ENCODE results near the gene TIGIT.

DNA sequence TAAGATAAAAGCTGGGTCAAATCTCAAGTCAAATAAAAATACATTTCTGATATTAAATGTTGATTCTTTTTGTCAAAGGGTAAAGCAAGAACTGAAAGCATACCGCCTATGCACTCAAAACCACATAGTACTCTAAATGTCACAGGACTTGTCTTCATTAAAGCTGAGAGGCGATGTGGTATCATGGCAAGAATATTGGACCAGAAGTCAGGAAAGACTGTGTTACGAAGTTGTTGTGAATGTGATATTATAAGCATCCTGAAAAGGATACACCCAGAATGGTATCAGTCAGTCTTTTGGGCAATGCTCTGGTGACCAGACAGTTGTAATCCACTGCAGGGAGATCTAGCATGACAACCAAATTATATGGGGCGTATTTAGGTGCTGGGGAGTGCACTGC is 33.8 kb downstream of the TIGIT start:
- TF ChIP-seq, protein P1, sequence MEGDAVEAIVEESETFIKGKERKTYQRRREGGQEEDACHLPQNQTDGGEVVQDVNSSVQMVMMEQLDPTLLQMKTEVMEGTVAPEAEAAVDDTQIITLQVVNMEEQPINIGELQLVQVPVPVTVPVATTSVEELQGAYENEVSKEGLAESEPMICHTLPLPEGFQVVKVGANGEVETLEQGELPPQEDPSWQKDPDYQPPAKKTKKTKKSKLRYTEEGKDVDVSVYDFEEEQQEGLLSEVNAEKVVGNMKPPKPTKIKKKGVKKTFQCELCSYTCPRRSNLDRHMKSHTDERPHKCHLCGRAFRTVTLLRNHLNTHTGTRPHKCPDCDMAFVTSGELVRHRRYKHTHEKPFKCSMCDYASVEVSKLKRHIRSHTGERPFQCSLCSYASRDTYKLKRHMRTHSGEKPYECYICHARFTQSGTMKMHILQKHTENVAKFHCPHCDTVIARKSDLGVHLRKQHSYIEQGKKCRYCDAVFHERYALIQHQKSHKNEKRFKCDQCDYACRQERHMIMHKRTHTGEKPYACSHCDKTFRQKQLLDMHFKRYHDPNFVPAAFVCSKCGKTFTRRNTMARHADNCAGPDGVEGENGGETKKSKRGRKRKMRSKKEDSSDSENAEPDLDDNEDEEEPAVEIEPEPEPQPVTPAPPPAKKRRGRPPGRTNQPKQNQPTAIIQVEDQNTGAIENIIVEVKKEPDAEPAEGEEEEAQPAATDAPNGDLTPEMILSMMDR (IDR thresholded peaks at IDR 0.05; ENCODE audit: insufficient read depth, low read length): no peak
- TF ChIP-seq, protein P2, sequence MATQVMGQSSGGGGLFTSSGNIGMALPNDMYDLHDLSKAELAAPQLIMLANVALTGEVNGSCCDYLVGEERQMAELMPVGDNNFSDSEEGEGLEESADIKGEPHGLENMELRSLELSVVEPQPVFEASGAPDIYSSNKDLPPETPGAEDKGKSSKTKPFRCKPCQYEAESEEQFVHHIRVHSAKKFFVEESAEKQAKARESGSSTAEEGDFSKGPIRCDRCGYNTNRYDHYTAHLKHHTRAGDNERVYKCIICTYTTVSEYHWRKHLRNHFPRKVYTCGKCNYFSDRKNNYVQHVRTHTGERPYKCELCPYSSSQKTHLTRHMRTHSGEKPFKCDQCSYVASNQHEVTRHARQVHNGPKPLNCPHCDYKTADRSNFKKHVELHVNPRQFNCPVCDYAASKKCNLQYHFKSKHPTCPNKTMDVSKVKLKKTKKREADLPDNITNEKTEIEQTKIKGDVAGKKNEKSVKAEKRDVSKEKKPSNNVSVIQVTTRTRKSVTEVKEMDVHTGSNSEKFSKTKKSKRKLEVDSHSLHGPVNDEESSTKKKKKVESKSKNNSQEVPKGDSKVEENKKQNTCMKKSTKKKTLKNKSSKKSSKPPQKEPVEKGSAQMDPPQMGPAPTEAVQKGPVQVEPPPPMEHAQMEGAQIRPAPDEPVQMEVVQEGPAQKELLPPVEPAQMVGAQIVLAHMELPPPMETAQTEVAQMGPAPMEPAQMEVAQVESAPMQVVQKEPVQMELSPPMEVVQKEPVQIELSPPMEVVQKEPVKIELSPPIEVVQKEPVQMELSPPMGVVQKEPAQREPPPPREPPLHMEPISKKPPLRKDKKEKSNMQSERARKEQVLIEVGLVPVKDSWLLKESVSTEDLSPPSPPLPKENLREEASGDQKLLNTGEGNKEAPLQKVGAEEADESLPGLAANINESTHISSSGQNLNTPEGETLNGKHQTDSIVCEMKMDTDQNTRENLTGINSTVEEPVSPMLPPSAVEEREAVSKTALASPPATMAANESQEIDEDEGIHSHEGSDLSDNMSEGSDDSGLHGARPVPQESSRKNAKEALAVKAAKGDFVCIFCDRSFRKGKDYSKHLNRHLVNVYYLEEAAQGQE (IDR thresholded peaks at IDR 0.05; ENCODE audit: insufficient replicate concordance, low read depth): no peak
- no peak for TF ChIP-seq POLR2AphosphoS5 (IDR thresholded peaks at IDR 0.05; ENCODE audit: low read depth)

Measured in HL-60 (cell line).